ENCODE measurements around the gene CHST12. TPM values are rescaled to one million over a fixed set of nuclear protein-coding genes. Genes with fewer than 3 reads are reported as not detected.

Gene CHST12
- 1 to 10 TPM; 3.0 to 7.9 (median 5.7) TPM for total RNA-seq
- long read RNA-seq, full-length matches to known transcripts, result 5 of 5 reads
- long read RNA-seq, partial matches to known transcripts, result 0 of 5 reads
- long read RNA-seq, other reads (novel, unspliced or antisense), result 0 of 5 reads

DNA sequence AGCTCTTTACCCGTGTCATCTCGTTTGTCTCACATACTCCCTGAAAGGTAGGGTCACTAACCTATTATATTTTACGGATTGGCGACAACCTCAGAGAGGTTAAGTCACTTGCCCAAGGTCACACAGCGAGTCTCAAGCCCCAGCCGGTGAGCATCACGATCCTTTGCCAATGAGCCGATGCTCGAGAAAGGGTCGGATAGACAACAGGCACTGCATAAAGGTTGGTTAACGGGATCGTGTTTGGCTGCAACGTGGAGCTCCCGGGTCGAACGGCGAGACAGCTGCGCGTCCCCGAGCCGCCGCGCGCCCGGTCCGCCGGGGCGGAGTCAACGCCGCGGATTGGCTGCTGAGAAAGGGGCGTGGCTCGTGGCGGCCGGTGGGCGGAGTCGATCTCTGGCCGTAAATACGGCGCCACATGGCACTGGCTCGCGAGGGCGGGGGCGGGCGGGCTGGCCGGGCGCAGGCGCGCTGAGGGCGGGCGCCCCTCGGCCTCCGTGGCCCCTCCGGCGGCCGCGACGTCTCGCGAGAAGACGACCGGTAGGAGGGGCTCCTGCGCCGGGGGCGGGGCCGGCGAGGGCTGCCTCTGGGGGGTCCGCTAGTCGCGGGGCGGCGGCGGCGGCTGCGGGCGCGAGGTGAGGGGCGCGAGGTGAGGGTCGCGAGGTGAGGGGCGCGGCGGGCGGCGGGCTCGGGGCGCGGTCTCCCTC is at the start of gene CHST12:
Gene CHST12, plus strand, starts transcription at position 598 of the 704 bp plus-strand sequence. CDS start 29,029 bp downstream, outside the sequence.
- DNase-seq (peak; percentile 96 to 97 (median 96)), ATAC-seq (peak; percentile 81 to 91 (median 90))
- Histone ChIP-seq H3K36me3 (no peaks in the 10 kb centered on the region), H3K9me3 (no peaks in the 10 kb centered on the region), H3K27me3 (no peaks in the 10 kb centered on the region), H3K4me3 (peak within 1 kb of the TSS; percentile 80 to 93 (median 87)), H3K27ac (peak within 1 kb of the TSS; percentile 43 to 72 (median 57)), H3K4me1 (peaks cover 0 to 29% (median 1%) of the 10 kb centered on the region in 4 donors)
- intact Hi-C loops (cut with DNase I), result no loop called here
- peak; percentile 45 for TF ChIP-seq POLR2A (IDR thresholded peaks at IDR 0.05)
- TF ChIP-seq CTCF (IDR thresholded peaks at IDR 0.05), result no peak
- WGBS (ENCODE audit: insufficient coverage, low coverage, low lambda C conversion rate, missing lambda C conversion rate), result 4% methylated on average over 6 of the region's 89 CpGs

DNA sequence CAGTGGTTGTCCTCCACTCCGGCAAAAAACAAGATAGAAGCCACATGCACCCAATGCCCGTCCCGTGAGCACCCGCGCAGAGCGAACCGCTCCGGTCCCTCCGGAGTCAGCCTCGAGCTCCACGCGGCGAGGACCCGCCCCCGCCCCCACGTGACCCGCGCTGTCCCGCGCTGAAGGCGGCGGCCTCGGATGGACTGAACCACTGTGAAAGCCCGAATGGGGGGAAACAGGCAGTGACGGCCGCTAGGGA is 49.5 kb upstream of the CHST12 start:
- intact Hi-C loops (cut with DNase I), result loop anchor here in 1 of 2 donors (10.0 kb wide), 1 partner anchor 109 kb away; the partner anchor contains the start of genes MRM2 and NUDT1
- Histone ChIP-seq H3K4me3 (peak overlapping the region; percentile 95 to 99 (median 97)), H3K27me3 (no peaks in the 10 kb centered on the region), H3K9me3 (no peaks in the 10 kb centered on the region), H3K36me3 (peaks cover 0 to 6% (median 0%) of the 10 kb centered on the region in 4 donors), H3K4me1 (peaks cover 0 to 28% (median 4%) of the 10 kb centered on the region in 4 donors), H3K27ac (peak overlapping the region; percentile 100)
- DNase-seq (peak; percentile 91 to 93 (median 92)), ATAC-seq (peak; percentile 90)
- TF ChIP-seq POLR2A (IDR thresholded peaks at IDR 0.05) (peak; percentile 68), CTCF (IDR thresholded peaks at IDR 0.05) (no peak)
- 0% methylated on average over 8 of the region's 26 CpGs for WGBS (ENCODE audit: insufficient coverage, low coverage, low lambda C conversion rate, missing lambda C conversion rate)

DNA sequence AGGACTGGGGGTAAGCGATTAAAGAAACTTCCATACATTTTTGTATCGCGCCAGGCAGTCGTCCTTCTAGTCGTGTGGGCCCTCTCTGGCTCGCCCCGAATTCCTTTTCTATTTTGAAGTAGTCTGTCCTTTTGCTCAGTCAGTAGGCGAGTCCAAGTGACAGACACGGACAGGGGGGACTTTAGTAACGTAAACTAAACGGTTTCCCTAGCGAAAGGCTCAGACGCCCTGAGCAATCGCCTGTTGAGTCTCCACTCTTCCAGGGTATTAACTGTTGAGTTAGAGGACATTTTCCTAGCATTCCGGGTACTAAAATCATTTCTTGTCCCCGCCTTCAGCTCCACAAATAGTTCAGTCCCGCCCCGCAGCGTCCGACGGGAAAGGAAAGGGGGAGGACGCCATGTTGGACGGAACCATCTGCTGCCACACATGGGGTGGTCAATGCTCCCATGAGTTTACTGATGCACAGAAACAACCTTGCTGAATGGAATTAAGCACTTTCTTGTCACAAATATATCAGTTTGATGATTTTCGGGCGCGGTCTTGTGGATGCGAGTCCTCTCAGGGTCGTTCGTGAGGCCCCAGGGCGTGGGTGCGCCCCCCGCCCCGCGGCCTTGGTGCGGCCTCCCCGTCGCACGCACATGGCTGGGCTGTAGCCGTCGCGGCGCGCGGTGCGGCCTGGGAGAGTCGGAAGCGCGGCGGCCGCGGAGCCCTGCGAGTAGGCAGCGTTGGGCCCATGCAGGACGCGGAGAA is 49.0 kb upstream of the CHST12 start, which contains the start of gene EIF3B:
Gene EIF3B, plus strand, starts transcription at position 642 of the 753 bp plus-strand sequence. Its CDS starts 95 bp downstream, at position 737.
- no peaks in the 10 kb centered on the region for H3K9me3 ChIP-seq
- 0% methylated on average over 17 of the region's 55 CpGs for WGBS (ENCODE audit: insufficient coverage, low coverage, low lambda C conversion rate, missing lambda C conversion rate)
- no peaks in the 10 kb centered on the region for H3K27me3 ChIP-seq
- H3K4me3 ChIP-seq, result peak within 1 kb of the TSS; percentile 95 to 99 (median 97)
- peak; percentile 89 to 94 (median 90) for ATAC-seq
- peak; percentile 69 for TF ChIP-seq POLR2A (IDR thresholded peaks at IDR 0.05)
- no peak for TF ChIP-seq CTCF (IDR thresholded peaks at IDR 0.05)
- H3K27ac ChIP-seq, result peak within 1 kb of the TSS; percentile 100
- H3K36me3 ChIP-seq, result peaks cover 0 to 6% (median 0%) of the 10 kb centered on the region in 4 donors
- intact Hi-C loops (cut with DNase I), result loop anchor here in 1 of 2 donors (10.0 kb wide), 1 partner anchor 110 kb away; the partner anchor contains the start of genes MRM2 and NUDT1
- H3K4me1 ChIP-seq, result peaks cover 0 to 28% (median 4%) of the 10 kb centered on the region in 4 donors
- peak; percentile 87 to 91 (median 89) for DNase-seq

GRCh38 chr7:2354939-2355704 is 48.3 kb upstream of the CHST12 start:
- 2% methylated on average over 6 of the region's 92 CpGs for WGBS (ENCODE audit: insufficient coverage, low coverage, low lambda C conversion rate, missing lambda C conversion rate)
- TF ChIP-seq CTCF (IDR thresholded peaks at IDR 0.05), result no peak
- TF ChIP-seq POLR2A (IDR thresholded peaks at IDR 0.05), result no peak
- Histone ChIP-seq H3K9me3 (no peaks in the 10 kb centered on the region), H3K27ac (peak overlapping the region in 2 of 3 donors; percentile 66 to 100), H3K4me1 (peaks cover 0 to 28% (median 4%) of the 10 kb centered on the region in 4 donors), H3K36me3 (peaks cover 0 to 6% (median under 1%) of the 10 kb centered on the region in 4 donors), H3K4me3 (peak overlapping the region; percentile 95 to 99 (median 97)), H3K27me3 (no peaks in the 10 kb centered on the region)
- peak in 2 of 3 donors; percentile 39 to 60 for DNase-seq
- intact Hi-C loops (cut with DNase I), result loop anchor here in 1 of 2 donors (10.0 kb wide), 1 partner anchor 110 kb away; the partner anchor contains the start of genes MRM2 and NUDT1
- ATAC-seq, result no peak

All from right lobe of liver (tissue), 6 donors.